WTC11 (cell line): Measurements from ENCODE around the gene CLSTN2. TPM values are rescaled to one million over a fixed set of nuclear protein-coding genes. Genes with fewer than 3 reads are reported as not detected.

Source experiments
- ATAC-seq: fragments of 200-7000 bp; cut with Tn5 transposase; 2 replicates; pipeline ENCODE4 v1.10.0; 2021; ENCODE audit warnings: mild to moderate bottlenecking, moderate library complexity
- CTCF ChIA-PET: fragments of 300-600 bp; sonication (Branson Sonifier 250); formaldehyde crosslinking; loops from one replicate; lab custom pipeline; 2021; ENCODE audit warnings: antibody characterized with exemption; lab: Charles Lee
- POLR2A ChIA-PET: fragments of 350-600 bp; sonication (Branson Sonifier 250); formaldehyde crosslinking; loops from one replicate; lab custom pipeline; 2021; ENCODE audit warnings: antibody characterized with exemption; lab: Charles Lee
- DNase-seq: peaks from one replicate; pipeline ENCODE4 v3.0.0; 2021; ENCODE audit warnings: low spot score
- H3K27ac Mint-ChIP-seq: 2 replicates; pipeline ENCODE4 v1.8.0; 2021; ENCODE audit warnings: mixed read lengths
- H3K27me3 Mint-ChIP-seq: 2 replicates; pipeline ENCODE4 v1.8.0; 2021; ENCODE audit warnings: low read depth, mild to moderate bottlenecking, moderate library complexity, mixed read lengths
- H3K36me3 Mint-ChIP-seq: 2 replicates; pipeline ENCODE4 v1.8.0; 2021; ENCODE audit warnings: mixed read lengths
- H3K4me1 Mint-ChIP-seq: 2 replicates; pipeline ENCODE4 v1.8.0; 2022; ENCODE audit warnings: mixed read lengths
- H3K4me3 Mint-ChIP-seq: 2 replicates; pipeline ENCODE4 v1.8.0; 2021; ENCODE audit warnings: mild to moderate bottlenecking, moderate library complexity, mixed read lengths
- H3K9me3 Mint-ChIP-seq: 2 replicates; pipeline ENCODE4 v1.8.0; 2021; ENCODE audit warnings: mixed read lengths
- ARID4B ChIP-seq: sonication (generic); formaldehyde crosslinking; IDR thresholded peaks from 2 replicates; pipeline ENCODE4 v1.8.0; 2023; ENCODE audit warnings: missing genetic modification reagents, mild to moderate bottlenecking, borderline replicate concordance
- ATF3 ChIP-seq: sonication (generic); formaldehyde crosslinking; conservative IDR thresholded peaks from 2 replicates; pipeline ENCODE4 v1.8.1; 2022; ENCODE audit warnings: mild to moderate bottlenecking, missing genetic modification reagents
- CREM ChIP-seq: sonication (generic); formaldehyde crosslinking; IDR thresholded peaks from 2 replicates; pipeline ENCODE4 v1.8.1; 2022; ENCODE audit warnings: mild to moderate bottlenecking, missing genetic modification reagents, moderate library complexity
- CTCF ChIP-seq: fragments of 200-600 bp; IDR thresholded peaks from 2 replicates; pipeline ENCODE4 v1.8.0; 2022; ENCODE audit warnings: antibody characterized with exemption
- ETV6 ChIP-seq: sonication (generic); formaldehyde crosslinking; IDR thresholded peaks from 2 replicates; pipeline ENCODE4 v1.8.1; 2022; ENCODE audit warnings: mild to moderate bottlenecking, missing genetic modification reagents
- FOXP4 ChIP-seq: sonication (generic); formaldehyde crosslinking; IDR thresholded peaks from 2 replicates; pipeline ENCODE4 v1.8.0; 2022; ENCODE audit warnings: mild to moderate bottlenecking, missing genetic modification reagents
- GABPB1 ChIP-seq: sonication (generic); formaldehyde crosslinking; IDR thresholded peaks from 2 replicates; pipeline ENCODE4 v1.8.1; 2023; ENCODE audit warnings: mild to moderate bottlenecking, missing genetic modification reagents
- JUN ChIP-seq: sonication (generic); formaldehyde crosslinking; IDR thresholded peaks from 2 replicates; pipeline ENCODE4 v1.8.0; 2023; ENCODE audit warnings: mild to moderate bottlenecking, missing genetic modification reagents
- KAT7 ChIP-seq: sonication (generic); formaldehyde crosslinking; IDR thresholded peaks from 2 replicates; pipeline ENCODE4 v1.8.1; 2023; ENCODE audit warnings: missing genetic modification reagents, mild to moderate bottlenecking, borderline replicate concordance
- MLX ChIP-seq: sonication (generic); formaldehyde crosslinking; IDR thresholded peaks from 2 replicates; pipeline ENCODE4 v1.8.1; 2023; ENCODE audit warnings: mild to moderate bottlenecking, missing genetic modification reagents, moderate library complexity
- NFE2L1 ChIP-seq: sonication (generic); formaldehyde crosslinking; IDR thresholded peaks from 2 replicates; pipeline ENCODE4 v1.8.1; 2023; ENCODE audit warnings: missing genetic modification reagents
- OVOL2 ChIP-seq: fragments of 250-450 bp; sonication (Bioruptor Pico); IDR thresholded peaks from 2 replicates; pipeline ENCODE4 v1.9.0; 2021; ENCODE audit warnings: mild to moderate bottlenecking, borderline replicate concordance
- USF1 ChIP-seq: sonication (generic); formaldehyde crosslinking; IDR thresholded peaks from 2 replicates; pipeline ENCODE4 v1.8.0; 2022; ENCODE audit warnings: mild to moderate bottlenecking, missing genetic modification reagents
- ZMAT4 ChIP-seq: fragments of 250-450 bp; sonication (Bioruptor Pico); IDR thresholded peaks from 2 replicates; pipeline ENCODE4 v1.9.0; 2021; ENCODE audit warnings: mild to moderate bottlenecking
- ZNF121 ChIP-seq: sonication (generic); formaldehyde crosslinking; IDR thresholded peaks from 2 replicates; pipeline ENCODE4 v1.8.0; 2023; ENCODE audit warnings: missing genetic modification reagents
- ZNF219 ChIP-seq: sonication (generic); formaldehyde crosslinking; IDR thresholded peaks from 2 replicates; pipeline ENCODE4 v1.8.0; 2023; ENCODE audit warnings: missing genetic modification reagents, mild to moderate bottlenecking, borderline replicate concordance
- ZNF232 ChIP-seq: sonication (generic); formaldehyde crosslinking; IDR thresholded peaks from 2 replicates; pipeline ENCODE4 v1.8.0; 2022; ENCODE audit warnings: mild to moderate bottlenecking, missing genetic modification reagents
- ZNF263 ChIP-seq: sonication (generic); formaldehyde crosslinking; IDR thresholded peaks from 2 replicates; pipeline ENCODE4 v1.8.1; 2022; ENCODE audit warnings: low read depth, mild to moderate bottlenecking, moderate library complexity, missing genetic modification reagents
- ZNF396 ChIP-seq: fragments of 250-450 bp; sonication (Bioruptor Pico); IDR thresholded peaks from 2 replicates; pipeline ENCODE4 v1.8.0; 2021; ENCODE audit warnings: mild to moderate bottlenecking, moderate library complexity, borderline replicate concordance
- total RNA-seq: library from RNA; stranded (reverse); gene quantifications from 3 replicates; pipeline ENCODE4 v1.2.3, GENCODE V29; 2021

Gene CLSTN2
- total RNA-seq, 1 experiment from 2014 or later, result 0.35 TPM

GRCh38 chr3:140563206-140563760 is 628.3 kb downstream of the CLSTN2 start:
- no peak overlapping the region for H3K4me3 Mint-ChIP-seq
- H3K36me3 Mint-ChIP-seq, result no peaks in the 10 kb centered on the region
- H3K4me1 Mint-ChIP-seq, result no peaks in the 10 kb centered on the region
- H3K9me3 Mint-ChIP-seq, result peaks cover 11% of the 10 kb centered on the region
- ATAC-seq (no peak), DNase-seq (no peak)
- CTCF ChIA-PET, result no interaction called here
- TF ChIP-seq KAT7 (CRISPR knock-in tag) (no peak), ZNF263 (CRISPR knock-in tag) (no peak), NFE2L1 (CRISPR knock-in tag) (no peak), ATF3 (CRISPR knock-in tag) (no peak), GABPB1 (CRISPR knock-in tag) (no peak), ETV6 (CRISPR knock-in tag) (no peak), ZMAT4 (CRISPR knock-in tag) (no peak), ZNF396 (CRISPR knock-in tag) (no peak)
- H3K27me3 Mint-ChIP-seq, result no peaks in the 10 kb centered on the region
- H3K27ac Mint-ChIP-seq, result no peak overlapping the region
- POLR2A ChIA-PET, result no interaction called here

GRCh38 chr3:140568131-140568530 is 633.1 kb downstream of the CLSTN2 start:
- Mint-ChIP-seq H3K27me3 (no peaks in the 10 kb centered on the region), H3K9me3 (peaks cover 4% of the 10 kb centered on the region; the same call in 1 of the 2 replicates), H3K4me1 (no peaks in the 10 kb centered on the region), H3K36me3 (no peaks in the 10 kb centered on the region), H3K4me3 (no peak overlapping the region), H3K27ac (no peak overlapping the region)
- ChIA-PET CTCF (no interaction called here), POLR2A (no interaction called here)
- DNase-seq, result no peak
- TF ChIP-seq CREM (CRISPR knock-in tag), result no peak
- TF ChIP-seq ETV6 (CRISPR knock-in tag), result no peak
- TF ChIP-seq ZNF219 (CRISPR knock-in tag), result no peak
- TF ChIP-seq JUN, result no peak
- no peak for TF ChIP-seq FOXP4
- no peak for TF ChIP-seq ZNF232 (CRISPR knock-in tag)
- no peak for TF ChIP-seq USF1
- no peak for TF ChIP-seq ARID4B (CRISPR knock-in tag)
- no peak for TF ChIP-seq MLX (CRISPR knock-in tag)
- TF ChIP-seq OVOL2, result no peak
- TF ChIP-seq NFE2L1 (CRISPR knock-in tag), result no peak
- no peak for TF ChIP-seq ZNF121
- TF ChIP-seq CTCF, result no peak
- ATAC-seq, result no peak
